Sciatic nerve (tissue), 2 donors: Measurements from ENCODE around the gene BRICD5. TPM values are rescaled to one million over a fixed set of nuclear protein-coding genes. Genes with fewer than 3 reads are reported as not detected.

Source experiments
- ATAC-seq: fragments of 200-7000 bp; cut with Tn5 transposase; one replicate; pipeline ENCODE4 v1.9.1; 2020; ENCODE audit warnings: mild to moderate bottlenecking, moderate library complexity
- DNase-seq: peaks from one replicate; pipeline ENCODE4 v3.0.0-alpha.2; 2020; ENCODE audit warnings: low spot score
- intact Hi-C: fragments of 100-400 bp; cut with DNase I; formaldehyde crosslinking; loops from one replicate; pipeline ENCODE4 v1.14.2; 2022
- total RNA-seq: library from RNA; stranded (reverse); fragmentation: NEBNext Ultra II Directional; extraction: Animal tissue kit (Norgen Biotek cat#: 25700); gene quantifications from one replicate; pipeline ENCODE4 v1.2.1, GENCODE V29; 2021
- donor health status: DM: no; HTN: no; CAD: no.
- donor health status: DM: no; HTN: no; CAD: no.

The BRICD5 gene
- total RNA-seq, 1 donor from 2014 or later = 9.9 TPM

- DNase-seq (no peak), ATAC-seq (no peak)
- intact Hi-C loops = no loop called here
These were observed 36.1 kb downstream of the BRICD5 start for GRCh38 chr16:2174396-2175131.

GRCh38 chr16:2173916-2174315, 36.7 kb downstream of the BRICD5 start:
- ATAC-seq (no peak), DNase-seq (no peak)
- intact Hi-C loops = no loop called here

- ATAC-seq (no peak), DNase-seq (no peak)
- intact Hi-C loops = no loop called here
These were observed 37.3 kb downstream of the BRICD5 start for GRCh38 chr16:2173366-2173765.

GRCh38 chr16:2172688-2173335, 37.9 kb downstream of the BRICD5 start:
- DNase-seq (no peak), ATAC-seq (no peak)
- intact Hi-C loops = no loop called here

- no peak for DNase-seq
- intact Hi-C loops = no loop called here
- no peak for ATAC-seq
These were observed 39.0 kb downstream of the BRICD5 start for GRCh38 chr16:2171601-2172178.

- DNase-seq (no peak), ATAC-seq (no peak)
- intact Hi-C loops = no loop called here
These were observed 39.9 kb downstream of the BRICD5 start for GRCh38 chr16:2170587-2171435.

- DNase-seq (no peak), ATAC-seq (no peak)
- intact Hi-C loops = no loop called here
These were observed 40.6 kb downstream of the BRICD5 start for GRCh38 chr16:2170080-2170479.

- intact Hi-C loops = no loop called here
- DNase-seq (no peak), ATAC-seq (no peak)
These were observed 43.5 kb downstream of the BRICD5 start for GRCh38 chr16:2167068-2167638.

GRCh38 chr16:2166263-2167067, 44.2 kb downstream of the BRICD5 start:
- intact Hi-C loops = no loop called here
- no peak for DNase-seq
- no peak for ATAC-seq

- intact Hi-C loops = no loop called here
- DNase-seq (no peak), ATAC-seq (no peak)
These were observed 44.8 kb downstream of the BRICD5 start for GRCh38 chr16:2165861-2166260.

GRCh38 chr16:2163211-2163881, 47.3 kb downstream of the BRICD5 start:
- DNase-seq (no peak), ATAC-seq (no peak)
- intact Hi-C loops = no loop called here

- no peak for DNase-seq
- no peak for ATAC-seq
- intact Hi-C loops = no loop called here
These were observed 48.0 kb downstream of the BRICD5 start for GRCh38 chr16:2162676-2163118.

GRCh38 chr16:2161911-2162310, 48.8 kb downstream of the BRICD5 start:
- no peak for DNase-seq
- no peak for ATAC-seq
- intact Hi-C loops = no loop called here

- intact Hi-C loops = no loop called here
- ATAC-seq (peak; percentile 77), DNase-seq (no peak)
These were observed 49.6 kb downstream of the BRICD5 start for GRCh38 chr16:2160915-2161551.
